HepG2 (cell line): ENCODE data around the gene DNMT1. TPM values are rescaled to one million over a fixed set of nuclear protein-coding genes. Genes with fewer than 3 reads are reported as not detected.
A peak's percentile ranks its signal among the peaks of the same experiment; 100 is the strongest.

Source experiments
- BHLHE40 ChIP-seq: IDR thresholded peaks from 2 replicates; pipeline ENCODE4 v1.6.1; 2011; ENCODE audit warnings: low read length, improper control_type of control experiment
- EP300 ChIP-seq, 3 experiments: sonication (generic) in 1 of 3; formaldehyde crosslinking in 1 of 3; IDR thresholded peaks; 2 replicates each; pipeline versions ENCODE4 v1.5.1 to v1.6.1; 2011 to 2020; ENCODE audit warnings: low read depth in 2 of 3, low read length in 2 of 3, borderline replicate concordance in 1 of 3, improper control_type of control experiment in 1 of 3, mild to moderate bottlenecking in 1 of 3, missing genetic modification reagents in 1 of 3, moderate library complexity in 1 of 3
- ETV5 ChIP-seq: IDR thresholded peaks from 2 replicates; pipeline ENCODE4 v1.6.1; 2018; ENCODE audit warnings: missing biosample characterization, missing genetic modification reagents, inconsistent platforms, borderline replicate concordance
- KLF13 ChIP-seq: sonication (generic); formaldehyde crosslinking; IDR thresholded peaks from 2 replicates; pipeline ENCODE4 v1.4.0; 2020; ENCODE audit warnings: mild to moderate bottlenecking, missing genetic modification reagents
- PHB2 ChIP-seq: fragments of 450-650 bp; IDR thresholded peaks from 2 replicates; pipeline ENCODE4 v1.6.1; 2018; ENCODE audit not compliant: partially characterized antibody
- RARA ChIP-seq: IDR thresholded peaks from 2 replicates; pipeline ENCODE4 v1.6.1; 2016; ENCODE audit warnings: missing genetic modification reagents, missing compliant biosample characterization
- SP140L ChIP-seq: sonication (generic); formaldehyde crosslinking; IDR thresholded peaks from 2 replicates; pipeline ENCODE4 v1.4.0; 2020; ENCODE audit warnings: missing genetic modification reagents, borderline replicate concordance
- ZBTB33 ChIP-seq: sonication (generic); formaldehyde crosslinking; IDR thresholded peaks from 2 replicates; pipeline ENCODE4 v1.4.0; 2020; ENCODE audit warnings: missing genetic modification reagents
- ZNF383 ChIP-seq: sonication (generic); formaldehyde crosslinking; IDR thresholded peaks from 2 replicates; pipeline ENCODE4 v1.4.0; 2020; ENCODE audit warnings: missing genetic modification reagents, mild to moderate bottlenecking, borderline replicate concordance
- ZNF407 ChIP-seq: sonication (generic); formaldehyde crosslinking; IDR thresholded peaks from one replicate; pipeline ENCODE4 v1.5.1; 2020; ENCODE audit warnings: mild to moderate bottlenecking, missing genetic modification reagents; ENCODE audit errors: not compliant biosample characterization
- ZNF546 ChIP-seq: sonication (generic); formaldehyde crosslinking; conservative IDR thresholded peaks from 2 replicates; pipeline ENCODE4 v1.8.1; 2023; ENCODE audit warnings: mild to moderate bottlenecking, missing genetic modification reagents
- ZNF550 ChIP-seq: sonication (generic); formaldehyde crosslinking; IDR thresholded peaks from 2 replicates; pipeline ENCODE4 v1.4.0; 2020; ENCODE audit warnings: mild to moderate bottlenecking, missing genetic modification reagents, borderline replicate concordance
- ZNF772 ChIP-seq: sonication (generic); formaldehyde crosslinking; IDR thresholded peaks from 2 replicates; pipeline ENCODE4 v1.5.0; 2020; ENCODE audit warnings: mild to moderate bottlenecking, missing genetic modification reagents
- ZNF816 ChIP-seq: sonication (generic); formaldehyde crosslinking; IDR thresholded peaks from 2 replicates; pipeline ENCODE4 v1.8.0; 2022; ENCODE audit warnings: missing genetic modification reagents, mild to moderate bottlenecking, borderline replicate concordance
- polyA plus RNA-seq, 8 experiments: library from polyadenylated mRNA; depleted of rRNA in 3 of 8; stranded (reverse) in 7 of 8; unstranded in 1 of 8; fragments of >200 nt; fragmentation: Illumina TruSeq in 4 of 8; extraction: Trizol in 4 of 8; gene quantifications; 2 replicates each; pipeline versions ENCODE4 v1.2.1 to v1.2.3, GENCODE V29; 2011 to 2016; ENCODE audit warnings: low read depth in 4 of 8, missing spikeins in 1 of 8, mixed read lengths in 1 of 8; ENCODE audit not compliant: insufficient read depth in 1 of 8
- total RNA-seq, 5 experiments: library from RNA; depleted of rRNA; stranded (reverse); fragments of >200 nt; fragmentation: Illumina TruSeq; extraction: Trizol; gene quantifications; 2 replicates each; pipeline ENCODE4 v1.2.3, GENCODE V29; 2016; ENCODE audit warnings: low read depth in 1 of 5
- TF ChIP-seq, protein P1 (sequence below): sonication (generic); formaldehyde crosslinking; IDR thresholded peaks from 2 replicates; pipeline ENCODE4 v1.5.1; 2020; ENCODE audit warnings: mild to moderate bottlenecking, missing genetic modification reagents, moderate library complexity
- TF ChIP-seq, protein P2 (sequence below): sonication (generic); formaldehyde crosslinking; IDR thresholded peaks from 2 replicates; pipeline ENCODE4 v1.8.0; 2022; ENCODE audit warnings: mild to moderate bottlenecking, missing genetic modification reagents, moderate library complexity

Gene DNMT1
- total and polyA plus RNA-seq, 2 of the 13 experiments (the other 11 are each of a cell fraction or from before 2014, with no cell fraction given): 31.2 to 91.1 TPM

DNA sequence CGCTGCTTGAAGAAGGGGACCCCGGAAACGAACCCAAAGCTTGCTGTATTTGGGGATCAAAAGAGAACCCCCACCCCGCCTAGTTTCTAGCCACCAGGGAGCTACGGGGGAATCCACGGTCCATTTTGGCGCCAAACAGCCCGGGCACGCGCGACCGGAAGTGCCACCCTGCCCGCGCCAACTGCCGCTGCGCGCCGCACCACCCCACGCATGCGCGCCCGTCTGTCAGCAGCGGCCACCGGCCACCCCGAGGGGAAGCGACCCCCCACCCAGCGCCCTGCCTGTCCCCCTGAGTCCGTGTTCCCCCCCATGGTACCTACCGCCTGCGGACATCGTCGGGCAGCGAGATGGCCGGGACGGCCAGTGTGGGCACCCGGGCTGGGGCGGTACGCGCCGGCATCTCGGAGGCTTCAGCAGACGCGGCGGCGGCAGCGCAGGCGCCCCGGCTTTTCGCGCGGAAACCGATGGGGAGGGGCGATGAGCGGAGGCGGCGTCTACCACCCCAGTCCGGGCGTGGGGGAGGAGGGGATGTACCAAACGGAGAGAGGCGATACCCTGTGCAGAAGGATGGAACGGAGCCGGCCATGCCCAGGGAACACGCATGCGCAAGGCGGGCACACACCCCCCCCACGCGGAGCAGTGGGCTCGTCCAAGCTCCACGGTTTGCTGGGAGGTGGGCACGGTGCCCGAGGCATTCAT, at the start of gene DNMT1 (continued):
- TF ChIP-seq ZNF772 (CRISPR knock-in tag) (peak; percentile 83), PHB2 (no peak), ZNF816 (no peak), KLF13 (peak; percentile 80; the same call in 1 of the 2 replicates), ZNF407 (CRISPR knock-in tag) (no peak), ZBTB33 (CRISPR knock-in tag) (peak; percentile 21; the same call in 1 of the 2 replicates), ETV5 (CRISPR knock-in tag) (peak; percentile 38; the same call in 1 of the 2 replicates), ZNF546 (CRISPR knock-in tag) (peak; percentile 98), ZNF383 (0 out of 2 replicates have a peak, but pooled peaks have one; percentile 13), SP140L (CRISPR knock-in tag) (no peak), BHLHE40 (peak; percentile 98), EP300 (IDR thresholded peaks at IDR 0.05; ENCODE audit: low read depth in 2 of 2, low read length in 2 of 2) (peak; percentile 10 to 11; a peak in 1 of 4 replicates), EP300 (CRISPR knock-in tag; IDR thresholded peaks at IDR 0.05; ENCODE audit: borderline replicate concordance) (no peak), RARA (no peak), ZNF550 (0 out of 2 replicates have a peak, but pooled peaks have one; percentile 36)
- TF ChIP-seq, protein P1, sequence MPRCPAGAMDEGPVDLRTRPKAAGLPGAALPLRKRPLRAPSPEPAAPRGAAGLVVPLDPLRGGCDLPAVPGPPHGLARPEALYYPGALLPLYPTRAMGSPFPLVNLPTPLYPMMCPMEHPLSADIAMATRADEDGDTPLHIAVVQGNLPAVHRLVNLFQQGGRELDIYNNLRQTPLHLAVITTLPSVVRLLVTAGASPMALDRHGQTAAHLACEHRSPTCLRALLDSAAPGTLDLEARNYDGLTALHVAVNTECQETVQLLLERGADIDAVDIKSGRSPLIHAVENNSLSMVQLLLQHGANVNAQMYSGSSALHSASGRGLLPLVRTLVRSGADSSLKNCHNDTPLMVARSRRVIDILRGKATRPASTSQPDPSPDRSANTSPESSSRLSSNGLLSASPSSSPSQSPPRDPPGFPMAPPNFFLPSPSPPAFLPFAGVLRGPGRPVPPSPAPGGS (CRISPR knock-in tag): peak; percentile 64; the same call in 1 of the 2 replicates
- TF ChIP-seq, protein P2, sequence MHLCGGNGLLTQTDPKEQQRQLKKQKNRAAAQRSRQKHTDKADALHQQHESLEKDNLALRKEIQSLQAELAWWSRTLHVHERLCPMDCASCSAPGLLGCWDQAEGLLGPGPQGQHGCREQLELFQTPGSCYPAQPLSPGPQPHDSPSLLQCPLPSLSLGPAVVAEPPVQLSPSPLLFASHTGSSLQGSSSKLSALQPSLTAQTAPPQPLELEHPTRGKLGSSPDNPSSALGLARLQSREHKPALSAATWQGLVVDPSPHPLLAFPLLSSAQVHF (CRISPR knock-in tag): peak; percentile 87
